Measurements from ENCODE around the gene PDGFD. TPM values are rescaled to one million over a fixed set of nuclear protein-coding genes. Genes with fewer than 3 reads are reported as not detected.

The PDGFD gene
- total and polyA plus RNA-seq, 2 donors (not counting 3 experiments of a cell fraction or from before 2014, with no cell fraction given): 6.3 to 13.1 TPM

DNA sequence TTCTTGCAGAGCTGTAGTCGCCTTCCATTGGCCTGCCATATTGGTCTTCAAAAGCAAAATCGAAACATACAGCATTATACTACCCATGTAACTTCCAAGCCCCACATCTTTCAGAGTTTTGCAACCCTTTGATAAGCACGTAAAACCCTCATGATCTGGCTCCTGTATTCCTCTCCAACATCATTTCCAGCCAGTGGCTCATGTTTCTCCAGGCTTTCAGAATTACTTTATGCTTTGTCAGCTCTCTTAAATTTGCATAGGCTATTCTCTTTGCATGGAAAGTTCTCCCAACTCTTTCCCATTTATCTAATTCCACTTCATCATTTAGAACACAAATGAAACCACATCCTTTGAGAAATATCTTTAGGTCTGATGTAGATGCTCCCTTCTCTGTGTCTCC, 195.3 kb downstream of the PDGFD start:
- no TSS peak for BruUV-seq (replicated peaks)
- no peak overlapping the region for H3K4me3 ChIP-seq (replicated peaks in 1 of 3; ENCODE audit: insufficient read depth in 1 of 3, low read depth in 1 of 3, low read length in 3 of 3)
- ChIA-PET POLR2A (no interaction called here), CTCF (interaction anchor here (2.1 kb wide), 1 partner anchor 11 kb away, joined by 4 read pairs; no protein-coding TSS in a partner anchor)
- no peak overlapping the region for H3K9ac ChIP-seq (replicated peaks; ENCODE audit: extremely low read depth, insufficient read depth, low read length)
- H3K9me1 ChIP-seq (replicated peaks; ENCODE audit: control insufficient read depth, extremely low read depth, insufficient read depth, low read length): no peaks in the 10 kb centered on the region
- DNase-seq (ENCODE audit: low read depth, low spot score) (no peak), FAIRE-seq (no peak)
- no peaks in the 10 kb centered on the region for H3K27me3 ChIP-seq (ENCODE audit: control insufficient read depth in 2 of 2, insufficient read depth in 2 of 2, low read length in 2 of 2)
- H3K36me3 ChIP-seq (ENCODE audit: control insufficient read depth in 2 of 2, extremely low read depth in 1 of 2, insufficient read depth in 2 of 2, low read length in 2 of 2): no peaks in the 10 kb centered on the region
- no peak overlapping the region for H3K4me2 ChIP-seq (ENCODE audit: insufficient read depth, low read length)
- H3K4me1 ChIP-seq (ENCODE audit: control insufficient read depth, extremely low read depth, insufficient read depth, low read length): no peaks in the 10 kb centered on the region
- H3K27ac ChIP-seq (ENCODE audit: insufficient read depth, low read depth, low read length): no peak overlapping the region
- dilution Hi-C loops (cut with MboI; ENCODE audit: extremely low pct_ligation_motif_present, low sequenced_read_pairs): no loop called here
- no peaks in the 10 kb centered on the region for H3K9me3 ChIP-seq (replicated peaks; ENCODE audit: control insufficient read depth, insufficient read depth, low read length)
- H4K20me1 ChIP-seq (replicated peaks; ENCODE audit: control insufficient read depth, extremely low read depth, insufficient read depth, low read length): no peaks in the 10 kb centered on the region
- H2AFZ ChIP-seq (ENCODE audit: low read depth, low read length): no peak overlapping the region
- TF ChIP-seq, protein P1, sequence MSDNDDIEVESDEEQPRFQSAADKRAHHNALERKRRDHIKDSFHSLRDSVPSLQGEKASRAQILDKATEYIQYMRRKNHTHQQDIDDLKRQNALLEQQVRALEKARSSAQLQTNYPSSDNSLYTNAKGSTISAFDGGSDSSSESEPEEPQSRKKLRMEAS (IDR thresholded peaks at IDR 0.05; ENCODE audit: insufficient read depth, insufficient read length): no peak
- TF ChIP-seq GATA2 (IDR thresholded peaks at IDR 0.05; ENCODE audit: insufficient read depth, insufficient read length, low read depth, low read length) (no peak), JUN (IDR thresholded peaks at IDR 0.05; ENCODE audit: borderline replicate concordance, insufficient read depth, insufficient read length, low read depth) (no peak), MYC (IDR thresholded peaks at IDR 0.05; ENCODE audit: low read depth, low read length) (no peak), CTCF (IDR thresholded peaks at IDR 0.05; ENCODE audit: extremely low read depth in 1 of 2, insufficient read depth in 1 of 2, low read depth in 1 of 2, low read length in 2 of 2) (no peak), EZH2 (IDR thresholded peaks at IDR 0.05; ENCODE audit: borderline replicate concordance, low read depth, low read length, severe bottlenecking) (no peak), FOS (IDR thresholded peaks at IDR 0.05; ENCODE audit: borderline replicate concordance, insufficient read depth, low read length) (no peak), POLR2A (IDR thresholded peaks at IDR 0.05; ENCODE audit: low read depth, low read length) (no peak), POLR2AphosphoS5 (IDR thresholded peaks at IDR 0.05; ENCODE audit: insufficient read depth, low read depth, low read length) (no peak)
- intact Hi-C loops (cut with micrococcal nuclease): no loop called here
- H3K79me2 ChIP-seq (ENCODE audit: control insufficient read depth, insufficient read depth, low read length): no peaks in the 10 kb centered on the region

Data from endothelial cell of umbilical vein (primary cell).